ENCODE data around the gene ERC1.
A peak's percentile ranks its signal among the peaks of the same experiment; 100 is the strongest.

The ERC1 gene

GRCh38 chr12:946631-947030 is 44.4 kb upstream of the ERC1 start:
- H3K27ac ChIP-seq = no peak overlapping the region
- peaks cover 7% of the 10 kb centered on the region for H3K4me1 ChIP-seq (ENCODE audit: low read depth, poor library complexity, severe bottlenecking)
- H3K4me2 ChIP-seq = no peak overlapping the region
- TF ChIP-seq CTCF (conservative IDR thresholded peaks at IDR 0.05; ENCODE audit: low read depth, low read length) = no peak
- 0 out of 2 replicates have a peak, but pooled peaks cover 4% of the 10 kb centered on the region for H3K36me3 ChIP-seq (ENCODE audit: insufficient read depth)
- H4K20me1 ChIP-seq (ENCODE audit: insufficient read depth) = no peaks in the 10 kb centered on the region
- H3K27me3 ChIP-seq (ENCODE audit: insufficient read depth, low read depth) = no peaks in the 10 kb centered on the region
- H3K9ac ChIP-seq = no peak overlapping the region
- peaks cover 25% of the 10 kb centered on the region for H3K79me2 ChIP-seq (ENCODE audit: insufficient read depth, low read depth)
- no peak overlapping the region for H3K4me3 ChIP-seq (IDR thresholded peaks at IDR 0.05; ENCODE audit: insufficient read depth, low read depth, low read length)
- no peak overlapping the region for H2AFZ ChIP-seq (ENCODE audit: low read depth)

- Histone ChIP-seq H2AFZ (ENCODE audit: low read depth) (no peak overlapping the region), H3K27ac (no peak overlapping the region), H3K9ac (no peak overlapping the region), H4K20me1 (ENCODE audit: insufficient read depth) (no peaks in the 10 kb centered on the region), H3K4me2 (peak overlapping the region; percentile 58), H3K79me2 (ENCODE audit: insufficient read depth, low read depth) (peaks cover 25% of the 10 kb centered on the region), H3K27me3 (ENCODE audit: insufficient read depth, low read depth) (no peaks in the 10 kb centered on the region), H3K4me3 (IDR thresholded peaks at IDR 0.05; ENCODE audit: insufficient read depth, low read depth, low read length) (no peak overlapping the region), H3K4me1 (ENCODE audit: low read depth, poor library complexity, severe bottlenecking) (peaks cover 7% of the 10 kb centered on the region), H3K36me3 (ENCODE audit: insufficient read depth) (no peaks in the 10 kb centered on the region)
- no peak for TF ChIP-seq CTCF (conservative IDR thresholded peaks at IDR 0.05; ENCODE audit: low read depth, low read length)
These were observed 42.8 kb upstream of the ERC1 start for GRCh38 chr12:948238-948637.

- H3K9ac ChIP-seq = peak within 1 kb of the TSS; percentile 62
- H3K79me2 ChIP-seq (ENCODE audit: insufficient read depth, low read depth) = peaks cover 25% of the 10 kb centered on the region
- H4K20me1 ChIP-seq (ENCODE audit: insufficient read depth) = no peaks in the 10 kb centered on the region
- no peaks in the 10 kb centered on the region for H3K27me3 ChIP-seq (ENCODE audit: insufficient read depth, low read depth)
- peak within 1 kb of the TSS; percentile 60 for H3K4me3 ChIP-seq (IDR thresholded peaks at IDR 0.05; ENCODE audit: insufficient read depth, low read depth, low read length)
- peak within 1 kb of the TSS; percentile 58 for H3K4me2 ChIP-seq
- peaks cover 7% of the 10 kb centered on the region for H3K4me1 ChIP-seq (ENCODE audit: low read depth, poor library complexity, severe bottlenecking)
- no peaks in the 10 kb centered on the region for H3K36me3 ChIP-seq (ENCODE audit: insufficient read depth)
- peak within 1 kb of the TSS; percentile 83 for H2AFZ ChIP-seq (ENCODE audit: low read depth)
- TF ChIP-seq CTCF (conservative IDR thresholded peaks at IDR 0.05; ENCODE audit: low read depth, low read length) = peak; percentile 90
- peak within 1 kb of the TSS; percentile 69 for H3K27ac ChIP-seq
These were observed 41.4 kb upstream of the ERC1 start, which contains the start of gene RAD52 for GRCh38 chr12:949453-950191. RAD52 (minus strand) TSS chr12:949694; CDS start chr12:933058, 16,636 bp downstream.

GRCh38 chr12:951176-951575 is 39.8 kb upstream of the ERC1 start:
- TF ChIP-seq CTCF (conservative IDR thresholded peaks at IDR 0.05; ENCODE audit: low read depth, low read length) = no peak
- peaks cover 7% of the 10 kb centered on the region for H3K4me1 ChIP-seq (ENCODE audit: low read depth, poor library complexity, severe bottlenecking)
- no peak overlapping the region for H2AFZ ChIP-seq (ENCODE audit: low read depth)

More at GRCh38 chr12:951176-951575, 39.8 kb upstream of the ERC1 start:
- no peak overlapping the region for H3K4me2 ChIP-seq
- no peak overlapping the region for H3K27ac ChIP-seq
- H4K20me1 ChIP-seq (ENCODE audit: insufficient read depth) = no peaks in the 10 kb centered on the region
- no peaks in the 10 kb centered on the region for H3K36me3 ChIP-seq (ENCODE audit: insufficient read depth)
- no peak overlapping the region for H3K9ac ChIP-seq
- H3K4me3 ChIP-seq (IDR thresholded peaks at IDR 0.05; ENCODE audit: insufficient read depth, low read depth, low read length) = no peak overlapping the region
- H3K79me2 ChIP-seq (ENCODE audit: insufficient read depth, low read depth) = peaks cover 21% of the 10 kb centered on the region
- H3K27me3 ChIP-seq (ENCODE audit: insufficient read depth, low read depth) = no peaks in the 10 kb centered on the region
